Fibroblast of villous mesenchyme (primary cell): Measurements from ENCODE around the gene NT5DC2. TPM values are rescaled to one million over a fixed set of nuclear protein-coding genes. Genes with fewer than 3 reads are reported as not detected.

Experiments
- DNase-seq: peaks from one replicate; pipeline ENCODE4 v3.0.0-alpha.2; 2010; ENCODE audit warnings: low read depth
- H3K4me3 ChIP-seq: 2 replicates; pipeline ENCODE4 v1.5.1; 2011; ENCODE audit warnings: low read depth, mild to moderate bottlenecking, low read length
- CTCF ChIP-seq: IDR thresholded peaks from 2 replicates; pipeline ENCODE4 v1.5.1; 2012; ENCODE audit warnings: low read depth, mild to moderate bottlenecking, low read length; ENCODE audit not compliant: insufficient read depth
- total RNA-seq: library from RNA; depleted of rRNA; stranded (reverse); fragments of >200 nt; gene quantifications from 2 replicates; pipeline ENCODE4 v1.2.3, GENCODE V29; 2012

The NT5DC2 gene
- total RNA-seq, 1 donor, result 45.8 TPM

- no peak for TF ChIP-seq CTCF
- H3K4me3 ChIP-seq, result no peak overlapping the region
- DNase-seq, result no peak
Observed at GRCh38 chr3:52551118-52551517, 17.5 kb upstream of the NT5DC2 start.

GRCh38 chr3:52547143-52547542, 13.5 kb upstream of the NT5DC2 start:
- no peak overlapping the region for H3K4me3 ChIP-seq
- no peak for DNase-seq
- TF ChIP-seq CTCF, result no peak

DNA sequence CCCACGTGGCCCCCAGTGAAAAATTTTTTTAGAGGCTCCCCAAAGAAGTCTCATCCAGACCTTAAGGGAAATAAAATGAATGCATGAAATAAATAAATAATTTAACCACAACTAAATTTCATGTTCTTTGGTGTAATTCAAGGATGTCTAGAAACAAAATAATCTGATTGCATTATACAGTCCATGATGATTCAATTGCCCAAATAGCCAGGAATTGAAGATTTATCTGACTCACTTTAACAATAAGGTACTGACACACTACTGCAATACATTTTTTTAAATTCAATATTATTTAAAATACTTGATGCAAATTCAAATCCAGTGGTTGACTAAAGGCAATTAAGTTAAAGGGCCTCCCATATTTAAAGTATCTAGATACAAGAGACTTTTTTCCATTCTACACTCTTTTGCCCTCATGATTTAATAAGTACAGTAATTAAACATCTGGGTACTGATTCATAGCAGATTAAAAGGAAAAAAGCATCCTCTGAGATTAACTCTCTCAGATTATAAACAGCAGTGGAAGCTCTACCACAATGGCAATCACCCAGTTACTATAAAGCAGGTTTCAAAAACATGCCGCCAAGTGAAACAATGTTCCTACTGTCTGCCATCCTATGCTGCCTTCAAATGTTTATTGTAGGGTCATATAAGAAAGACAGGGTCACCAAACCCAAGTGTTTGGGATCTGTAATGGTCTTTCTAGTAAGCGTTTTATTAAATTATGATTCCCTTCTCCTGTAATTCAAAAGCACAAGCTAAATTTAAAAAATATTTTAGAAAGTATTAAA, 12.6 kb upstream of the NT5DC2 start:
- no peak for TF ChIP-seq CTCF
- DNase-seq, result no peak
- no peak overlapping the region for H3K4me3 ChIP-seq

GRCh38 chr3:52544937-52545336, 11.3 kb upstream of the NT5DC2 start:
- no peak overlapping the region for H3K4me3 ChIP-seq
- DNase-seq, result no peak
- TF ChIP-seq CTCF, result no peak

DNA sequence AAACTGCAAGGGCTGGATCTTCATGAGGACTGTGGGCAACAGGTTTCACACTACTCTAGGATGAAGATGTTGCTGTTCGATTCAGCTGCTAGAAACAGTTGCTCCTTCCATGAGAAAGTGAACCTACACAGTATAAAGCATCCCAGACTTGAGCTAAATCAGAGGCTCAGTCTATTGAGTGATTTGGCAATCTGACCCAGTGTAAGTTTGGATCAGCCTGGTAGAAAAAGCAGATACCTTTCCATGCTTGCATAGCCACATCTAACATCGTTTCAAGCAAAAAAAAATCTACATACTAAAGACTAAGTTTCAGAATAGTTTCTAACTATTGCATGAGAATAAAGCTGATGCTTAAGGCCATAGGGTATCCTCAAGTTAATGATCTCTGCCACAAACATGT, 7.4 kb upstream of the NT5DC2 start:
- no peak for TF ChIP-seq CTCF
- no peak for DNase-seq
- H3K4me3 ChIP-seq, result no peak overlapping the region

DNA sequence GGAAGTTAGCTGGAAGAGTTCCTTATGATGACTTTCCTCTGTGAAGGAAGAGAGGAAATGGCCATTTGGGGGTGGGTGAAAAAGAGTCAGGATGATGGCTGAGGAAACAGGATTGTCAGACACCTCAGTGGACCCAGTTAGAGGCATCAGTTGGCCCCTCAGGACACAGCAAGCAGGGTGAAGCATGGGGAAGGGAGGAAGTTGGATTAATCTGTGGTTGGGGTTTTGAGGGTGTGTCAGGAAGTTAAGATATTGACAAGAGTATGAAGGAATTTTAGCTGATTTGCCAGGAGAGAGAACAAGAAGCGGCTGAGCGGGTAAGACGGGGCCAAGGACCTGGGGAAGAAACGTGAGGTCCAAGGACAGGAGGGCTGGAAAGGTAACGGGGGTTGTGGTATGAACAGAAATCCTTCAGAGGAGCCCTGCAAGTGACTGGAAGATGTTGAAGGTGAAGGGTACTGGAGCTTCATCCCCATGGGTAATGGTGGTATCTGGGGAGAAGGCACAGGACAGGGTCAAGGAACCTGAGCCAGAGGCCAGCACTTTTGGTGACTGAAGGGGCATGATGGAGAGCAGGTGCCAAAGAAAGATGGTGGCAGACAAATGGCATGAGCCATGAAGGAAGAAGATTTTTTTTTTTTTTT, 5.5 kb upstream of the NT5DC2 start:
- no peak overlapping the region for H3K4me3 ChIP-seq
- TF ChIP-seq CTCF, result no peak
- no peak for DNase-seq
